GM12873 (cell line): ENCODE results near the gene KRT14.

Experiments
- TF ChIP-seq, protein P1 (sequence below): IDR thresholded peaks from 2 replicates; pipeline ENCODE4 v1.5.1; 2012; ENCODE audit warnings: low read depth, mild to moderate bottlenecking, moderate library complexity, low read length, control low read depth; ENCODE audit not compliant: insufficient read depth; ENCODE audit errors: missing control alignments

KRT14 gene

DNA sequence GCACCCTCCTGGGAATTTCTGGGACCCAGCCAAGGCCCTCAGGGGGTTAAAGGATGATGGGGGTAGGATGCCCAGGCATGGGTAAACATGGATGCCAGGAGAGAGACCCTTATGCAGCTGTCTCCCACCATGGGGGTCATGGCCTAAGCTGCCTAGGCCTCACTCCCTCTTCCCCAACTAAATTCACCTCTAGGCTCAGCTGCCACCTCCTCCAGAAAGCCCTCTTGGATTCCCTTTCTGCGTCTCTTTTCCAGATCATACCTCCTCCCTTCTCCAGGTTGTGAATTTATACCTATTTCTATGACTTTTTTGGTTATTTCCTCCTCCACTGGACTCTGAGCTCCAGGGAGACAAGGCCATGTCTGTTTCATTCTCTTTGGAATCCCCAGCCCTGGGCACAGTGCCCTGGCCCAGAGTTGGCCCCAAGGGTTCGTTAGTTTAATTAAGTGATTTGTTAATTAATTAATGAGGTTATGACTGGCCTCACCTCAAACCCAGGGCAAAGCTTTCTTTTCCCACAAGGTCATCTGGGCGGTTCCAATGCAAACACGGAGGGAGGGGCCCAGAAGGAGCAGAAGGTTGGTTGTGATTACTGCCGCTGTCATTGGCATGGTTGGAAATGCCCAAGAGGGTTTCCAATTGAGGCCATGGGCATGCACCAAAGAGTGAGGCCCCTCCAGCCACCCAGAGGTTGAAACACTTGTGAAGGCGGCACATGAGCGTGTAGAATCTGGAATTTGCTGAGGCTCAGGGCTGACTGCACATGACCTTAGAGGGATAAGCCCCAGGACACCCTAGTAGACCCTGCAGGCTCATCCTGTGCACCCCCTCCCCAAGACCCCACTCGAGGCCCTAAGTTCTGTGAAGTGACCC is 44.6 kb upstream of the KRT14 start:
- TF ChIP-seq, protein P1, sequence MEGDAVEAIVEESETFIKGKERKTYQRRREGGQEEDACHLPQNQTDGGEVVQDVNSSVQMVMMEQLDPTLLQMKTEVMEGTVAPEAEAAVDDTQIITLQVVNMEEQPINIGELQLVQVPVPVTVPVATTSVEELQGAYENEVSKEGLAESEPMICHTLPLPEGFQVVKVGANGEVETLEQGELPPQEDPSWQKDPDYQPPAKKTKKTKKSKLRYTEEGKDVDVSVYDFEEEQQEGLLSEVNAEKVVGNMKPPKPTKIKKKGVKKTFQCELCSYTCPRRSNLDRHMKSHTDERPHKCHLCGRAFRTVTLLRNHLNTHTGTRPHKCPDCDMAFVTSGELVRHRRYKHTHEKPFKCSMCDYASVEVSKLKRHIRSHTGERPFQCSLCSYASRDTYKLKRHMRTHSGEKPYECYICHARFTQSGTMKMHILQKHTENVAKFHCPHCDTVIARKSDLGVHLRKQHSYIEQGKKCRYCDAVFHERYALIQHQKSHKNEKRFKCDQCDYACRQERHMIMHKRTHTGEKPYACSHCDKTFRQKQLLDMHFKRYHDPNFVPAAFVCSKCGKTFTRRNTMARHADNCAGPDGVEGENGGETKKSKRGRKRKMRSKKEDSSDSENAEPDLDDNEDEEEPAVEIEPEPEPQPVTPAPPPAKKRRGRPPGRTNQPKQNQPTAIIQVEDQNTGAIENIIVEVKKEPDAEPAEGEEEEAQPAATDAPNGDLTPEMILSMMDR: no peak

DNA sequence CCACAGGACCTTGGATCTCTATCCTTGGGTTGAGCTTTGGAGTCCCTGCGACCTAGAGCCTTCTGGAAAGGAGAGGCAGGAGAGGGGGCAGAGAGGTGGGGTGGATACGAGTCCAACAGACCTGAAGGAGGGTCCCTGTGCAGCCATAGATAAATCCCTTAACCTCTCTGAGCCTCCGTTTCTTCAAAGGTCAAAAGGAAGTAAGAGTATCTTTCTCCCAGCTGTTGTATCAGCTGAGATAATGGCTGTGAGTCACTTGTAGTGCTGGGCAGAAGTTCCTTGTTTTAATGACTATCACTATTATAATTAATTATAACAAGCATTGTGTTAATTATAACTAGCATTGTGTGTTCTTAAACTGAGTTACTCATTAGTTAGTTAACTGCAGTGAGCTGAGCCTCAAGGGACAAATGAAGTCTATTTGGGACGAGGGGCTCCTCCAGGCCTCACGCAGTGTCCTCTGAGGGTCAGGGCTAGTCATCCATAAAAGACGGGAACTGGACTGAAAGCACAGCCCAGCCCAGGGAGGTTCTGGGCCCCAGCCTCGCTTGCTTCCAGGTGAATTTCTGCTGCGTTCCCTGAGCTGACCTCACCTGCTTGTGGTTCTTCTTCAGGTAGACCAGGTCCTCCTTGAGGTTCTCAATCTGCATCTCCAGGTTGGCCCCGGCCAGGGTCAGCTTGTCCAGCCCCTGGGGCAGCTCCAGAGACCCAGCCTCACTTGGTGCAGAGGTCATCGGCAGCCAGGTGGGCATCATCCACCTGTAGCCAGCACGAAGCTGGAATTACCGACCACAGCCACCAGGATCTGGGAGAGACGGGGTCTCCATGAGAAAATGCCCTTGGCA is 43.4 kb upstream of the KRT14 start:
- TF ChIP-seq, protein P1: no peak

DNA sequence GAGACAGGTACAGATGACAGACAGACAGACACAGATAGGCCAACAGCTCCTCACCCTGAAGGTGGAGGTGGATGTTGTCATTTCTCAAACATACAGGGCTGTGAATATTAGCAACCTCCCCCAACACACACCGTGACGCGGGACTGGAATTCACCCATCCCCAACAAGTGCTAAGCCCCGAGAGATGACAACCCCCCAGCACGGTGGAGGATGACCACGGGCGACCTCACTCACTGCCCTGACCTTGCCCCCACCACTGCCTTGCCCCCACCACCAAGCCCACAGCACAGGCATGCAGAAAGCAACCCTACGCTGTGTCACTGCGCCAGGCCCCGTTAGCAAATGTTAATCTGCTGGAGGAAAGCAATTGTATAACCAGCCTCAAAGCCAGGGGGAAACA is 42.6 kb upstream of the KRT14 start:
- TF ChIP-seq, protein P1: no peak

DNA sequence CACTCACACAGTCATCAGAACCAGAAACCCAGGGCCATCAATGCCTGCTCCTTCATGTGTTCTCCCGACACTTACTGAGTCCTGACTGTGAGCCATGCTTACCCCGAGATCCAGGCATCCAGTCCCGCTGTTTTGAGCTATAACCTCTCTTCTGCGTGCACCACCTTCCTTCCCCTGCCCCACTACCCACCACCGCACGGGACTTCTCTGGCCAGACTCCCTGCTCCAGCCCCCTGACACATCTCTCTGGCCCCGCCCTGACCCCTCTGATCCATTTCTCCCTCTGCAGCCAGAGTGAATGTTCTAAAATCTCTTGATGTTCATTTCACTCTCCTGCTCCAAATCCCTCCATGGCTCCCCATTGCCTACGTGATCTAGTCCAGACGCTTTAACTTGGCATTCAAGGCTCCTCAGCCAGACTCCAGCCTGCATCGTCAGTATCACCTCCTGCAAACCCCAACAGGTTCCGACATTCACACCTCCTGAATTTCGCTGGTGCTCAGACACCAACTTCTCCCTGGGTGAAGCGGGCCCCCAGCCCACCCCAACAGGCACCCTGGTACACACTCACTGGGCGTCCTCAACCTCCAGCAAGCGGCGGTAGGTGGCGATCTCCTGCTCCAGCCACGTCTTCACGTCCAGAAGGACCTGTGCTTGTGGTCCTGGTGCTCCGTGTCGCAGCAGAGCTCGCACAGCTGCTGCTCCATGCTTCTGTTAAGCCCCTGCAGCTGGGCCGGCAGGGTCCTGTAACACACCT is 40.8 kb upstream of the KRT14 start:
- TF ChIP-seq, protein P1: no peak

DNA sequence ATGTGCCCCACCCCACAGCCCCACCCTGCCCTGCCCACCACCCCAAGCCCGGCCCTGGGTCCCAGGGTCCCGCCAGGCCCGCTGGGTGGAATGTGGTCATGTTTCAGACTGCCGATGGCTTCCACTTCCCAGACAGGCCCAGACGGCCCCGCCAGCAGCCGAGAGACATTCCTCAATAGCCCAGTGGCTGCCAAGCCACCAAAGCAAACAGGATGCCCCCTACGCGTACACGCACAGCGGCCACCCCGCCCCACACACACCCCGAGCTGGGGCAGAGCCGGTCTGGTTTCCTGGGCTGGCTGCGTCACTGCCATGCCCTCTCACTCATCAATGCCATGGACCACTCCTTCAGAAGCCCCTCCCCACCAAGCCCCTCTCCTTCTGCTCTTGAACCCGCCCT is 38.9 kb upstream of the KRT14 start:
- TF ChIP-seq, protein P1: no peak

DNA sequence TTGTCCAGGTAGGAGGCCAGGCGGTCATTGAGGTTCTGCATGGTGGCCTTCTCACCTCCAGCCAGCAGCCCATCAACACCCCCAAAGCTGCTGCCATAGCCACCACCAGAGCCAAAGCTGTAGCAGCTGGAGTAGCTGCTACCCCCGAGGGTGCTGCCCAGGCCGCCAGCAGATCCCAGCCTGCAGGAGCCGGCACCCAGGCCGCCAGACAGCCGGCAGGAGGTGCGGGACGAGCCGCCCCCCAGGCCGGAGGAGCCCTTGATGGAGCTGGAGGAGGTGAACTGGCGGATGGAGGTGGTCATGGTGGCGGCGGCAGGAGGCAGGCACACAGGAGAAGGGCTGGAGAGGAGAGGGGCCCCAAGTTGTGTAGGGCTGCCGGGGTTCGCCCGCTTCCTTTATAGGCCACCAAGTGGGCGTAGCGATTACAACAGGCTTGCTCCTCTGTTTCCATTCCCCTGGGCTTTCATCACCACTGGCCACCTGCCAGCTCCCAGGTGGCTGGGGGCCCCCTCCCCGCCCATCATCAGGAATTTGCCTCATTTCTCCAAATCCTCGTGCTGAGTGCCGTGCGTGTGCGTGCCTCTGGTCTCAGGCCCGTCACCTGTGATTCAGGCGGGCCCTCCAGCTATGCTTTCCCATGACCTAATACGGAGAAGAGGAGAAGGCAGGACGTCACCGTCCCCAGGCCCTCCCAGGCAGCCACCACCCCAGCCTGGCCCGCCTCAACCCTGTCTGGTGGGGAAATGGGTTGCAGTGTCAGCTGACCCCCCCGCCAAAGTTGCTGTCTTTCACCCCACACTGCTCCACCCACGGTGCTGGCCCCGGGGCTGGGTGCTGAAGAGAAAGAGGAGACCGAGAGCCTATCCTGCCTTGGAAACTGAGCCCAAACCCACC is 37.8 kb upstream of the KRT14 start, which contains the start of gene KRT17:
TSS of gene KRT17 (minus strand) at position 368 of the 894 bp plus-strand sequence. CDS start at position 302, 66 bp downstream.
- TF ChIP-seq, protein P1: no peak
